Measurements from ENCODE around the gene PGM5.

DNA sequence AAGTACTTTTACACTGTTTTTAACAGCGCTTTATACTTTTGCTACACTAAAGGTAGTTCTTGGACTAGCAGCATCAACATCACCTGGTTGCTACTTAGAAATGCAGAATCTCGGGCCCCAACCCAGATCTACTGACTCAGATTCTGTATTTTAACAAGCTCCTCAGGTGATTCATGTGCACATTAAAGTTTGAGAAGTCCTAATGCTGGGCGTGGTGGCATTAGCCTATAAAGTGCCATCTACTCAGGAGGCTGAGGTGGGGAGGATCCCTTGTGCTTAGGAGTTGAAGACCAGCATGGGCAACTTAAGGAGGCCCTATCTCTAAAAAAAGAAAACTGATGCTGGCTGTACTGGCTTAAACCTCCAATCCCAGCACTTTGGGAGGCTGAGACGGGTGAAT is 157.6 kb downstream of the PGM5 start:
- TF ChIP-seq, protein P1, sequence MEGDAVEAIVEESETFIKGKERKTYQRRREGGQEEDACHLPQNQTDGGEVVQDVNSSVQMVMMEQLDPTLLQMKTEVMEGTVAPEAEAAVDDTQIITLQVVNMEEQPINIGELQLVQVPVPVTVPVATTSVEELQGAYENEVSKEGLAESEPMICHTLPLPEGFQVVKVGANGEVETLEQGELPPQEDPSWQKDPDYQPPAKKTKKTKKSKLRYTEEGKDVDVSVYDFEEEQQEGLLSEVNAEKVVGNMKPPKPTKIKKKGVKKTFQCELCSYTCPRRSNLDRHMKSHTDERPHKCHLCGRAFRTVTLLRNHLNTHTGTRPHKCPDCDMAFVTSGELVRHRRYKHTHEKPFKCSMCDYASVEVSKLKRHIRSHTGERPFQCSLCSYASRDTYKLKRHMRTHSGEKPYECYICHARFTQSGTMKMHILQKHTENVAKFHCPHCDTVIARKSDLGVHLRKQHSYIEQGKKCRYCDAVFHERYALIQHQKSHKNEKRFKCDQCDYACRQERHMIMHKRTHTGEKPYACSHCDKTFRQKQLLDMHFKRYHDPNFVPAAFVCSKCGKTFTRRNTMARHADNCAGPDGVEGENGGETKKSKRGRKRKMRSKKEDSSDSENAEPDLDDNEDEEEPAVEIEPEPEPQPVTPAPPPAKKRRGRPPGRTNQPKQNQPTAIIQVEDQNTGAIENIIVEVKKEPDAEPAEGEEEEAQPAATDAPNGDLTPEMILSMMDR (IDR thresholded peaks at IDR 0.05): no peak
- TF ChIP-seq POLR2A (IDR thresholded peaks at IDR 0.05): no peak
